Measurements from ENCODE around the gene LHFPL6.

Gene LHFPL6

DNA sequence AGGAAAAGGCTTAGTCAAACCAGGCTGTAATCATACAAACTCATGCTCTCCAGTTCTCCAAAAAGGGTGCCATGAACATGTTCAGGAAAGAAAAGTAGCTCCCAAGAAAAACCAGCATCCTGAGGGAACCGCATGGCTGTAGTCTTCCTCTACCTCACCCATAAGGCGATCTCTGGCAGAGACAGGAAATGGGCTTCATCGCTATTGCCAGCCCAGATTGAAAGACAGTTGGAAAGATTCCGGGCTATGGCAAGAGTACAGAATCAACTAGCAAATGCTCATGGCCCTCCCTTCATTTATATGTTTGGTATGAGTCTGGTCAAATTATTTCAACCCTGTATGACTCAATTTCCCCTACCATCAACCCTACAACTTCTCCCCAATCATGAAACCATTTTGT, 140.1 kb downstream of the LHFPL6 start:
- DNase-seq, result no peak

DNA sequence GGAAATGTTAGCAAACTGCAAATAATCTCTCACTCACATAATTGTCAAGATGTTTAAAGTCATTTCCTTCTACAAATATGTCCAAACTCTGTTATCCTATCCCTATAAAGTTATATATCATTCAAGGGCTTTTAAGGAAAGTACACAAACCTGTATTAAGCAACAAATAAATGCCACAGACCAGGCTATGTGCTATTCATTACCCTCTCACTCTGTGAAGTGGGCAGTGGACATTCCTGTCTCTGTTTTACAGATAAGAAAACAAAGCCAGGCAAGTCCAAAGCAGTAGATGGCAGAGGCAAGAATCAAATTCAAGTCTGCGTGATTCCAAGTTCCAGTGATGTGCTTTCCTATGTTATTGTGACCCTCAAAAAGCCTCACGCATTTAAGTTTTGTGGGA, 140.6 kb downstream of the LHFPL6 start:
- DNase-seq, result no peak

DNA sequence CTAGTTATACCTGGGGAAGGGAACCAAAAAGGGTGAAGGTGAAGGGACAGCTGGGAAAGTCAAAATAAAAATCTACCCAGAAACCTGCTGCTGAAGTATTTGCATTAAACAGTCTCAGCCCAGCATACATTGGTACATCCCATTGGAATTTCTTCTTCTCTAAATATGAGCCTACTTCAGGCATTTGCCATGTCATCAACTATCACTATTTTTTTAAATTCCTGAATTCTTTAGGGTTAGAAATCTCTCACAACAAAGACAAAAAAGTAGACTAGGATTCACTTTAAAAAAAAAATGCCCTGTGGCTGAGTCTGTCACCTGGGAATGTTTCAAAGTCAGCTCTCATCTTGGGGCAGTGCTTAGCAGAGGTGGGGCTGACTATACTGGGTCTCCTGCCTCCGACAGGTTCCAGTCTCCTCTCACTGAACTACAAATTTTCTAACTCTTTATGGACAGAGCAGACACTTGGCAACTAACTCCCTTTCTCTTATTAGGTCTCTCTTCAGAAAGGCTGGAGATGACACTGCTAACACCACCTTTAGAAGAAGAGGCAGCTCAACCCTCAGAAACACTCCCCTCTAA, 141.2 kb downstream of the LHFPL6 start:
- no peak for DNase-seq

DNA sequence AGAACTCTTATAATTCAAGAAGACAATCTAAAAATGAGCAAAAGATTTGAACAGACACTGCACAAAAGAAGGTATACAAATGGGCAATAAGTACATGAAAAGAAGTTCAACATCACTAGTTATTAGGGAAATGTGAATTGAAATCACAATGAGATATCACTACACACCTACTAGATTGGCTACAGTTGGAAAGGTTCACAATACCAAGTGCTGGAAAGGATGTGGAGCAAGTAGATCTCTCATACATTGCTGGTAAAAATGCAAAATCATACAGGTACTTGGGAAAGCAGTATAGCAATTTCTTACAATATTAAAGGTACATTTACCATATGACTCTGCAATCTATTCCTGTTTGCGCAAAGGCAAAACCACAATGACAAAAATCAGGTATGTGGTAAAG, 145.7 kb downstream of the LHFPL6 start:
- no peak for DNase-seq

DNA sequence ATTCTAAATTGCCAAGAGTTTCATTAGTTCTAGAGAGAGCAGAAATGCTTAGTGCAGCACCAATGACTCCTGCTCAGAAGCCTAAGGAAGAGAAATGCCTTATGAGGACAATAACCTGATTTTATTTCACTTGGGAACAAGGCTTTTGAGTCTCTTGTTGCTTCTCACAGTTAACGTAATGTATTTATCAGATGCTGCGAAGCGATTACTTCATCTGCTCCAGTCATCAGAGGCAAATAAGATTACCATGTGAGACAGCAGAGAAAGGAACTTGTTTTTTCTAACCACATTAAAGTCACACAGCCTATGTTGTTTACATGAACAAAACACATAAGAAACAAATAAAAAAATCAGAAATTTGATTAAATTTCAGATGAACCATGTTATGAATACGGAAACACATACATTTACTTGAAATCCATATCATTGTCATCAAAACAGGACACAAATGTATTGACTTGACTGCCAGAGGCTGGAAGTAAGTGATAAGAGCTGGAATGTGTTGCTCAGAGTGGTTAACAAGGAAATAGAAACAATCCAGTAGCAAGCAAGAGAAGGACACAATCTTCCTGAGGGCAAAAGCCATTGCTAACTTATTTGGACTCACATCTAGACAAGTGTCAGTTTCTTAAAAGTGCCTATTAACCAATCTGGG, 147.3 kb downstream of the LHFPL6 start:
- no peak for DNase-seq

DNA sequence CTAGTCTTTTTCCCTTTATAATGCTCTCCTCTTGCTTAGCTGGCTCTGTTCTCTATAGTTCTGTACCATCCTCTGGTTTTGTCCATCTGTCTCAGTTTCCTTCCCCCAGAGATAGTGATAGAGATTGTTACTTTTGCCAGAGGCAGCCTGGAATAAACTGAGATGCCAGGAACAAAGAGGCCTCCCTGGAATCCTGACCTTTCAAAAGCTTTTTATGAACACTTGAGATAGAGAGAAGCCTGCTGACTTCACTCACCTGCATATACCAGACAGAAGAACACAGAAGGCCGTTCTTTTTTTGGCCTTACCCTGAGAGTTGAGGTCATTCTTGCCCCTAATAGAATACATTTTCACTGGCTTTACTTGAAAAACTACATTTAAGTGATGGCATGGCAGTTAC, 150.2 kb downstream of the LHFPL6 start:
- no peak for DNase-seq

DNA sequence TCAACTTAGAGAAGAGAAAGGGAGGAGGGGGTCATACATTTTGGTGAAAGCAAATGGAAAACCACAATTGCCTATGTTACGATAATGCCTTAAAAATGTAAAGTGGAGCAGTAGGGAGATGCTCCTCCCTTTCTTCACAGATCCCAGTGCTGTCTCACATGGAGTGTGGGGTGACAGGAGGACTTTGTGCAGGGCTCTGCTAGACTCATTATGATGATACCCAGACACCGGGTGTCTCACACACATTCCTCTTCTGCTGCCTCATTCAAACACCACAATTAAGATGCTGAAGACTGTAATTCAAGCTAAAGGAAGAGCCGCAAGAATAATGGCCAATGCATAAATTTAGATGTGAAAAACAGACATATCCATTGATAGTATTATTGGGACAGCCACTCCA, 150.6 kb downstream of the LHFPL6 start:
- no peak for DNase-seq

DNA sequence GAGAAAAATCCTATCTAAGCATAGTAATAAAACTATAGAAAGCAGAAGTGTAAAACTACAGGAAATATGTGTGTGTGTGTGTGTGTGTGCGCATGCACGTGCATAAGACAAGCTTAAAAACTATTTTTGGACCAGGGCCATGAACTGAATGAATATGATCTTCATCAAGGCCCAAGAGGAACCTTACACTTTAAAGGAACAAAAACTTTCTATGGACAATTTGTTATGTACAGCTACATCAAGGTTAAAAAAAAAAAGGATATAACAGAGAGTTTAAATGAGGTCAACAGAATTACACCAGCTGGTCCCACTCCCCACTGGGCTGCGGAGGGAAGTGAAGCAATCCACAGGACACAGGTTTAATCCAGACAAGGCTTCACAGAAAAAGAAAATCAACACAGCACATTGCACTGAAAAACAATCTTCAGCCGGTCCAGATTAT, 151.1 kb downstream of the LHFPL6 start:
- DNase-seq, result no peak

DNA sequence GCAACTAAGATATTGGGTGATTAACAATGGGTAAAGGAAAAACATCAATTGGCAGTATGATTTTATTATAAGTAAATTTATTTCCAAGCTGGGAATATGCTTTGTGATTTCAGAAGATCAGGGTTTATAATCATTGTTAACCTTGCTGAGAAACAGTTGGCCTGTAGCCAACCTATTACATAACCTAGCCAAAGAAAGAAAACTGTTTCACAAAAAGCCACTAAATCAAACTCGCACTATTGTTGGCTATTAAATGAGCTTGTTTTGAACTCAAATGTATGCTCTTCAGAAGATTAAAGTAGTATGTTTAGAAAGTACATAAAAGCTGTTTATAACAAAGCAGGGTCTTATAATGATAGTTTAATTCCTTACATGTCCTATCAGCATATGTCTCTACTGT, 151.7 kb downstream of the LHFPL6 start:
- no peak for DNase-seq

DNA sequence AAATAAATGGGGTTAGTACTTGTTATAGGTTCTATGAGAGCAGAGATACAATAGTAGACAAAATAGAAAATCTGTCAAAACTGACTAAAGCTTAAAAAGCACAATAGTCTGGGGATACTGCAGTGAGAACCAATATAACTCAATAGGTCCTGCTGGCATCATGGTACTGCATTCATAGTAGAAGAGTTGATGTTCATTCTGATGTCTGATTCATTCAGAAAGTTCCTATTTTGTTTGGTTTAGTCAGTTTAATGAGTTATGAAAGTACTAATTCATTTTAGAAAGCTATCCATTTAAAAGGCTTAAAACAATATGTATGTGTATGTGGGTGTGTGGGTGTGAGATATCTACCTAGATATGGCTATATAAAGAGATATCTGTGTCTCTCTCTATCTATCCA, 152.8 kb downstream of the LHFPL6 start:
- no peak for DNase-seq

DNA sequence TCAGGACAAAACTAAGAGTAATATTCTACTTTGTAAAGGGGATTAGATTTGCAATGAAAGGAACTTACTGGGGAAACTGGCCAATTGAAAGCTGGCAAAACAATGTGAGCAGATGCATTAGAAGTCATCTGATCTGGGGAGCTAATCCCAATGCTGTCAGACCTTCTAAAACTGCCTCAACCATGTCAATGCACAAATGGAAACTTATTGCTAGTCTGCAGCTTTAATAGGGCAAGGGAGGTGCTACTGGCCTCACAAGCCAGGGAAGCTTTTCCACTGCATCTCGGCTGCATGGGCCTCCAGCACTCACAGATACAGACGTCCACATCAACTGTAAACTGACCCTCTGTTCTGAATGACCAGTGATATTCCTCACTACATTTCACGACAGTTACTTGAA, 154.2 kb downstream of the LHFPL6 start:
- no peak for DNase-seq

DNA sequence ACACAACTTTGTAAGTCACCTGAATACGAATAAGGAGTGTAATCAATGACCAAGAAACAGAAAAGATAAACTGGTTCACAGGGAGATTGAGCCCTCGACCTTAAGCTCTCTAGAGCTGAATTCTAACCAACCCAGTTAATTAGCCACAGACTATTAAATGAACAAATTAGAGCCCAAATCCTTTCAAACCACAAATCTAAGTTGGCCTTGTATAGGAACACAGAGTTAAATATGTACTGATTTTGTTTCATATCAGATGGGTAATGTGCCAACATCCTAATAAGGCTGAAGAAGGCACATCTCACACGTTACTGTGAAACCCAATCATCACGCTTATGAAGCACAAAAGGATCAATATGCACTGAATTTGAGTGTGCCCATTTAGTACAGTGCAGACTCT, 156.1 kb downstream of the LHFPL6 start:
- DNase-seq, result no peak

DNA sequence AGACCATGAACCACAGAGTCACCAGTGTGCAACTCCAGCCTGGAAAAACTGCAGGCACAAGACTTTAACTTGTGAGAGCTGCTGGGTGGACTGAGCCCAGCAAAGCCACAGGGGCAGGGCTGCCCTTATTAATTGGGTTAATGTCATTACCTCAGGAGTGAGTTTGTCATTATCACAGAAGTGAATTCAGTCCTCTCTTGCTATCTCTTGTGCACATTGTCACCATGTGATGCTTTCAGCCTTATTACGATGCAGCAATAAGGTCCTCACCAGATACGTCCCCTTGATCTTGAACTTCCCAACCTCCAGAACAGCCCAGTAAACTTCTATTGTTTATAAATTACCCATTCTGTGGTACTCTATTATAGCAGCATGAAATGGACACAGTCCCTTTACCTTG, 158.1 kb downstream of the LHFPL6 start:
- DNase-seq, result no peak

DNA sequence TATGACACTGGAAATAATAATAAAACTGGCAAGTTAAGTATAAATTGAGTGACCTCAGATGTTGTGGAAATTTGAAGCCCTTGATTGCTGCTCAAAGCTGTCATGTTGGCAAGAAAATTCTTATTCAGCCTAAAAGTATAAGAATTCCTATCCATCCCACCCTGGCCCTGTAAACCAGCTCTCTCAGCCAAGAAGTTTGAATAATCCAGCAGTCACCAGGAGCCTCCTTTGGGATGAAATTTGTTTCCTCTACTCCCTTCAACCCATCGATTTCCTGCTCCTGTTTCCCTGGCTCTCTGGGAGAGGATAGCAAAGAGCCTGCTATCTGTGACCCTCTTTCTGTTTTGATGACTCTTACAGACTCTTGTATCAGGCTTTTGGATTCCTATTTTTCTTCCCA, 169.3 kb downstream of the LHFPL6 start:
- DNase-seq, result no peak

DNA sequence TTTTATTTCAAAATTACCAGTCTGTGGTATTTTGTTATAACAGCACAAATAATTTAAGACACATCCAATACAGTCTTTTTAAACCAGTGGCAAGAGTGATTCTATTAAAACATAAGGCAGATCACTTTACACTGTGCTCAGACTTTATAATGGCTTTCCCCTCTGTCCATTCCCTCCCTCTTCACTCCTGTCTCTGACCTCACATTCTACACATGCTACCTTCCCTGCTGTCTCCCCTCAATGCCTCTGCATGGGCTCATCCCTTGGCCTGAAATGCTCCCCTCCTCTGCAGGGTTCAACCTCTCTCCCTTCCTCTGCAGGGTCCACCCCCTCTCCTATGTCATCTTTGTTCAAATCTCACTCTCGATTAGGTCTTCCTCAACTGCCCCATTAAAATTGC, 170.8 kb downstream of the LHFPL6 start:
- no peak for DNase-seq

DNA sequence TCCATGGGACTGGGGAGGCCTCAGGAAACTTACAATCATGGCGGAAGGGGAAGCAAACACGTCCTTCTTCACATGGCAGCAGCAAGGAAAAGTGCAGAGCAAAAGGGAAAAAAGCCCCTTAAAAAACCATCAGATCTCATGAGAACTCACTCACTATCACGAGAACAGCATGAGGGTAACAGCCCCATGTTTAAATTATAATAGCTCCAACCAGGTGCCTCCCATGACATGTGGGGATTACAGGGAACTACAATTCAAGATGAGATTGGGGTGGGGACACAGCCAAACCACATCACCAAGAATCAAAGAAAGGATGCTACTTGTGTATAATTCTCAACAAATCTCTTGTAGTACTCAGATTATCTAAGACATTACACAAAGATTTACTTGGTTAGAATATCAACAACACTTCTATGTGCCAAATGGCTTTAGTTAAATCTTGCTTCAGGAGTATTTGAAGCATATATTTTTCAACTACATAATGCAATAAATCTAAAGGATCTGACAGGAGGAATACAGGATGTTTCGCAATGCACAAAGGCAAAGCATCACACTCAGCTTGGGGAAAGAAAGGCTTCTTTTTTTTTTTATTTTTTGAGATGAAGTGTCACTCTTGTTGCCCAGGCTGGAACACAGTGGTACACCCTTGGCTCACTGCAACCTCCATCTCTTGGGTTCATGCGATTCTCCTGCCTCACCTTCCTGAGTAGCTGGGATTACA, 180.0 kb downstream of the LHFPL6 start:
- DNase-seq, result no peak

DNA sequence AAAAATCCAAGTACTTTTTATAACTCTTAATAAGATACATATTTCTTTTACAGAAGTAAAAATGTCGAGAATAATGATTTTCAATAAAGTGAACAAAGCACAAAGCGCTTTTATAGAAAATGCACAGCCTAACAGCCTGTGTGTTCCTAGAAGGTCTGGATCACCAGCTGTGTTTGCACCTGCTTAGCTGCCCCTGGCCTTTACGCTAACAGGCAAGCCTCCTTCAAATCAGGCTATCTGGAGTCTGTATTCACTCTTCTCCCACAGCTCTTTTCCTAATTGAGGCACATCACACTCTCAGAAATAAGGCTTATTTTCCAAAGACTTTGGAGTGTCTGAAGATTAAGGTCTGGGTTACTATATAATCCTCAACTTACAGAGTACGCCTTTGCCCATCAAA, 183.1 kb downstream of the LHFPL6 start:
- DNase-seq, result no peak

DNA sequence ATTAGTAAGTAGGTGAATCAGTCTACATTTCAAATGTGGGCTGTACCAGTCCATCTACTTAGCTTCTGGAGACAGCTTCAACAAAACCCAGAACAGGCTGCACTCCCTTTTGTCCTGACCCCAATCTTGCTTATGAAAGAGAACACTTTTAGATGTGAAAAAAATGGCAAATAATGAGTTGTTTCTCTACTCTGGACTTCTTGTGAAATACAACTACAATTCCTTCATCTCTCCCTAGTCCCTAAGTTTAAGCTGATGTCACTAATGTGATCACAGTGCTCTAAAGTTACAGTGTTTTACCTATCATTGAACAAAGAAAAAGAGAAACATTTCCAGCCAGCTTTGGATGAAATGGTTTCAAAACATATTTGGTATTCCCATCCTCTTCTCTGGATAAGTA, 183.9 kb downstream of the LHFPL6 start:
- no peak for DNase-seq

DNA sequence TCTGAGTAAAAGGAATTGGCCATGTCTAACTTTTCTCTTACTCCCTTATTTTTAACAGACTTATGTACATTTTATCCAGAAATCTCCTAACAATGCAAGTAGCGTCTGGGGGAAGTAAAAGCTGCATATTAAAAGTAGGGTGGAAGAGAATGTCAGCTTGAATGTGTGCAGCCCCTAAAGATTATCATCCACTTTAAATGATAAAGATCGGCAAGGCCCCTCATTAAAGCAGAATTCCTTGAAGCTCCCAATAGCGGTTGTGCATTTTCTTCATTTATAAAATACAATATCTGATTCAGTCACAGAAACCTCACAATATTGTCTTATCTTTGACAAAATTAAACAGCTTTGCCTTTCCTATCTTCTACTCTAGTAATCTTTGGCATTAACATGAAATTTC, 184.6 kb downstream of the LHFPL6 start:
- DNase-seq, result no peak

DNA sequence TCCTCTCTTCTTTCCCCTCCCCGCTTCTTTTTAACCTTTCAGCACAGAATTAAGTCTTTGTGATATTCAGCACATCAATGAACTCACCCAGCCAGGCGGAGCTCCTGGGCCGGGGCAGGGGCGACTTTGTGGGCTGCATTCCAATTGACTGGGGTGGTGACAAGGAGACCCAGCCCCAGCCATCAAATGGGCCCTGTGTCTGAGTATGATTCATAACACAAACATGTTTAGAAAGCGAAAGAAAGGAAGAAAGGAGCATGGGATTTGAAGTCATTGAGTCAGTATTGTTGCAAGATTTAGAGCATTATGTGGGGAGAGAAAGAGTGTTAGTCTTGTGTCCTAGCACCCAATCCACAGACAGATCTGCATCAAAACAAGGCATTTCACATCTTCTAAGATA, 185.3 kb downstream of the LHFPL6 start:
- DNase-seq, result no peak

DNA sequence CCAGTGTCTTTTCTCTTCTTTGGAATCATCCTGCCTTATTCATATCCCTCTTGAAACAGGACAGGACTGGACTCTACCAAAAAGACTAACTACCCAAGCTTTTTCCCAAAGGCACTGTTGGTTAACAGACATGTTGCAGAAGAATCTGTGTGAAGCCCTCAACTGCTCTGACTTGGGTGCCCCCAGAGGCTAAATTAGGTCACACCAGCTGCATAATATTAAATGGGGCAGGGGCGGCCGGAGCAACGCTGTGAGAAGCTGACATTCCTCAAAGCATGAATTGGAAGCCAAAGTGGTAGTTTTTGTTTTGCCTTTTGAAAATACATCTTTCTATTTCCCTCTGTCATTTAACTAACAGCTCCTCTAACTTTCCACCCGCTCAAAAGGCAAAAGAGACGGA, 185.9 kb downstream of the LHFPL6 start:
- DNase-seq, result no peak

DNA sequence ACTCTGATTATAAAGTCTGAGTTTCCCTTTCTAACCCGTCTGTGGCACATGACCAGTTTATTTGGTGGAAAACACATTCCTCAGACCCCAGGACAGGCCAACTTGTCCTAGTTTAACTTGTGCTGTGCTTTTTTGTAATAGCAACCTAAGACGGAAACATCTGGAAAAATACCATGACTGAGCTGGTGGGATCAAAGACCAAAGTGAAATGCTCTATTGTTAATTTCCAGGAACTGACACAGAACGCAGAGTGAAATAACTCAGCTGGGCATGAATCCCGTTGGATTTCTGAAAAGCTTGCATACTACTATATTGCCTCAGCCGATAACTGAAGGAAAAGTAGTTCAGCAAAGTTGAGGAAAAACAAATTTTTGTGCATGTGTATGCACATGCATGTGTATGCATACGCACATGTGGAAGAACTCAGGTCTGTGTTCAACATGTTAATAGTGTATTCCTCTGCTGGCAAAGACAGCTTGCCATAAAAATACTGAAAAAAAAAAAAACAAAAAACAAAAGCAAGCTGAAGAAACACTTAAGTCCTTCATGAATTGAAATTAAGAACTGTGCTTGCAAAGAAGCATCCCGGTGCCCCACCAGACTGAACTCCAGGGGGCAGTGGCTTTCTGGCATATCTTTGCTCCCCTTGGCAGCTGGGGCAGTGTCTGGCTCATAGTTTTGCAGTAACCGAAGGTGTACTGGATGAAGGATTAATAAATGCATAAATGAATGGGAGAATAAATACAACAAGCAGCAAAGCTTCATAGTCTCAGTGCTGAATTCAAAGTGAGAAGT, 187.8 kb downstream of the LHFPL6 start:
- DNase-seq, result no peak

DNA sequence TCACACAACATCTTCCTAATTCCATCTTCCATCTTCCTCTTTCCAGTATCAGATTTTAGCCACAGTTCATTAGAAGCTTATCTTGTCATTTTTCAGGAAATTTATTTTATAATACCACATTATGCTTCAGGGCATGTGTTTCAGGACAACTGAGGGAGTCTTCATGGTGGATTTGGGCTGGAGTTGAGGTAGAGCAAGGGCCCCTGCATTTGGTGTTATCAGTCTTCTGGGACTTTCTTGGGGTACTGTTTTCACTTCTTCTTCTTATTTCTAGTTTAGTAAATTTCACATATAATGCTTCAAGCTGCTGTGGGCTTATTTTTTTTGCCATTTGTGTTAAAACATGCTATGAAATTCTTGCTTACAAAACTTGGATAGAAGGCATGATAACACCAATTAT, 188.7 kb downstream of the LHFPL6 start:
- no peak for DNase-seq

All from right kidney (tissue), 1 donor.